Liver (tissue), 3 donors: ENCODE results near the gene MGAT3.
"Not testable (repeated sequence)": the region's sequence is repeated elsewhere in the genome, so short reads cannot be mapped to it uniquely, and the experiment has no call there.

Source experiments
- GABPA ChIP-seq, 2 donors: IDR thresholded peaks in 1 of 2; conservative IDR thresholded peaks in 1 of 2; 2 replicates each; pipeline ENCODE4 v1.6.1; 2016; ENCODE audit warnings: antibody characterized with exemption in 2 of 2, mild to moderate bottlenecking in 1 of 2, moderate library complexity in 1 of 2
- MAX ChIP-seq: IDR thresholded peaks from 2 replicates; pipeline ENCODE4 v1.6.1; 2016; ENCODE audit warnings: antibody characterized with exemption
- RAD21 ChIP-seq, 2 donors: IDR thresholded peaks; 2 replicates each; pipeline ENCODE4 v1.6.1; 2016; ENCODE audit warnings: antibody characterized with exemption in 2 of 2, mild to moderate bottlenecking in 2 of 2
- REST ChIP-seq: IDR thresholded peaks from 2 replicates; pipeline ENCODE4 v1.6.1; 2016; ENCODE audit warnings: antibody characterized with exemption, mild to moderate bottlenecking
- SP1 ChIP-seq: IDR thresholded peaks from 2 replicates; pipeline ENCODE4 v1.6.1; 2018; ENCODE audit warnings: antibody characterized with exemption, mild to moderate bottlenecking
- TAF1 ChIP-seq: conservative IDR thresholded peaks from 2 replicates; pipeline ENCODE4 v1.6.1; 2016; ENCODE audit warnings: antibody characterized with exemption, mild to moderate bottlenecking
- TF ChIP-seq, protein P1 (sequence below): fragments of 150-350 bp; IDR thresholded peaks from 2 replicates; pipeline ENCODE4 v1.5.1; 2017; ENCODE audit warnings: improper control_type of control experiment, low read depth, low read length; ENCODE audit not compliant: missing input control
- donor health status: healthy.
- donor health status: healthy.

DNA sequence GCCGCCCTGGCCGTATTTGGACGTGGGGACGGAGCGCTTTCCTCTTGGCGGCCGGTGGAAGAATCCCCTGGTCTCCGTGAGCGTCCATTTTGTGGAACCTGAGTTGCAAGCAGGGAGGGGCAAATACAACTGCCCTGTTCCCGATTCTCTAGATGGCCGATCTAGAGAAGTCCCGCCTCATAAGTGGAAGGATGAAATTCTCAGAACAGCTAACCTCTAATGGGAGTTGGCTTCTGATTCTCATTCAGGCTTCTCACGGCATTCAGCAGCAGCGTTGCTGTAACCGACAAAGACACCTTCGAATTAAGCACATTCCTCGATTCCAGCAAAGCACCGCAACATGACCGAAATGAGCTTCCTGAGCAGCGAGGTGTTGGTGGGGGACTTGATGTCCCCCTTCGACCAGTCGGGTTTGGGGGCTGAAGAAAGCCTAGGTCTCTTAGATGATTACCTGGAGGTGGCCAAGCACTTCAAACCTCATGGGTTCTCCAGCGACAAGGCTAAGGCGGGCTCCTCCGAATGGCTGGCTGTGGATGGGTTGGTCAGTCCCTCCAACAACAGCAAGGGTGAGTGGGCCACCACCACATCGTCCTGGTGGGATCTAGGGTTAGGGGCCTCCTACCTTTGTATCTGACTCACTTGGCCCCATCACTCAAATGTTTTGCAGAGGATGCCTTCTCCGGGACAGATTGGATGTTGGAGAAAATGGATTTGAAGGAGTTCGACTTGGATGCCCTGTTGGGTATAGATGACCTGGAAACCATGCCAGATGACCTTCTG lies 64.5 kb downstream of the MGAT3 start:
- TF ChIP-seq, protein P1, sequence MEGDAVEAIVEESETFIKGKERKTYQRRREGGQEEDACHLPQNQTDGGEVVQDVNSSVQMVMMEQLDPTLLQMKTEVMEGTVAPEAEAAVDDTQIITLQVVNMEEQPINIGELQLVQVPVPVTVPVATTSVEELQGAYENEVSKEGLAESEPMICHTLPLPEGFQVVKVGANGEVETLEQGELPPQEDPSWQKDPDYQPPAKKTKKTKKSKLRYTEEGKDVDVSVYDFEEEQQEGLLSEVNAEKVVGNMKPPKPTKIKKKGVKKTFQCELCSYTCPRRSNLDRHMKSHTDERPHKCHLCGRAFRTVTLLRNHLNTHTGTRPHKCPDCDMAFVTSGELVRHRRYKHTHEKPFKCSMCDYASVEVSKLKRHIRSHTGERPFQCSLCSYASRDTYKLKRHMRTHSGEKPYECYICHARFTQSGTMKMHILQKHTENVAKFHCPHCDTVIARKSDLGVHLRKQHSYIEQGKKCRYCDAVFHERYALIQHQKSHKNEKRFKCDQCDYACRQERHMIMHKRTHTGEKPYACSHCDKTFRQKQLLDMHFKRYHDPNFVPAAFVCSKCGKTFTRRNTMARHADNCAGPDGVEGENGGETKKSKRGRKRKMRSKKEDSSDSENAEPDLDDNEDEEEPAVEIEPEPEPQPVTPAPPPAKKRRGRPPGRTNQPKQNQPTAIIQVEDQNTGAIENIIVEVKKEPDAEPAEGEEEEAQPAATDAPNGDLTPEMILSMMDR = not testable (repeated sequence)
- not testable (repeated sequence) for TF ChIP-seq SP1; RAD21 (IDR thresholded peaks at IDR 0.05); TAF1; MAX; REST; GABPA (IDR thresholded peaks at IDR 0.05 in 1 of 2, conservative IDR thresholded peaks at IDR 0.05 in 1 of 2)
